MG63 (cell line): ENCODE data around the gene SRSF7. TPM values are rescaled to one million over a fixed set of nuclear protein-coding genes. Genes with fewer than 3 reads are reported as not detected.
"Not testable (repeated sequence)": the region's sequence is repeated elsewhere in the genome, so short reads cannot be mapped to it uniquely, and the experiment has no call there.

Experiments
- DNase-seq: peaks from one replicate; pipeline ENCODE4 v3.0.0-alpha.2; 2020
- H3K27me3 ChIP-seq: fragments of 250-450 bp; sonication (Bioruptor Pico); 2 replicates; pipeline ENCODE4 v1.5.1; 2020; ENCODE audit warnings: mild to moderate bottlenecking, moderate library complexity
- H3K36me3 ChIP-seq: fragments of 250-450 bp; sonication (Bioruptor Pico); 2 replicates; pipeline ENCODE4 v1.5.1; 2020; ENCODE audit warnings: mild to moderate bottlenecking, moderate library complexity
- H3K4me3 ChIP-seq: fragments of 250-450 bp; sonication (Bioruptor Pico); 2 replicates; pipeline ENCODE4 v1.5.1; 2020; ENCODE audit warnings: mild to moderate bottlenecking, moderate library complexity
- H3K9me3 ChIP-seq: fragments of 250-450 bp; sonication (Bioruptor Pico); 2 replicates; pipeline ENCODE4 v1.5.1; 2020; ENCODE audit warnings: mild to moderate bottlenecking, moderate library complexity
- total RNA-seq: library from RNA; depleted of rRNA; stranded (reverse); fragments of >200 nt; shearing (Covaris generic); gene quantifications from 2 replicates; pipeline ENCODE4 v1.2.3, GENCODE V29; 2014; ENCODE audit warnings: low replicate concordance; rRNA removed

Gene SRSF7
- 178 and 201 TPM in 2 replicates for total RNA-seq

DNA sequence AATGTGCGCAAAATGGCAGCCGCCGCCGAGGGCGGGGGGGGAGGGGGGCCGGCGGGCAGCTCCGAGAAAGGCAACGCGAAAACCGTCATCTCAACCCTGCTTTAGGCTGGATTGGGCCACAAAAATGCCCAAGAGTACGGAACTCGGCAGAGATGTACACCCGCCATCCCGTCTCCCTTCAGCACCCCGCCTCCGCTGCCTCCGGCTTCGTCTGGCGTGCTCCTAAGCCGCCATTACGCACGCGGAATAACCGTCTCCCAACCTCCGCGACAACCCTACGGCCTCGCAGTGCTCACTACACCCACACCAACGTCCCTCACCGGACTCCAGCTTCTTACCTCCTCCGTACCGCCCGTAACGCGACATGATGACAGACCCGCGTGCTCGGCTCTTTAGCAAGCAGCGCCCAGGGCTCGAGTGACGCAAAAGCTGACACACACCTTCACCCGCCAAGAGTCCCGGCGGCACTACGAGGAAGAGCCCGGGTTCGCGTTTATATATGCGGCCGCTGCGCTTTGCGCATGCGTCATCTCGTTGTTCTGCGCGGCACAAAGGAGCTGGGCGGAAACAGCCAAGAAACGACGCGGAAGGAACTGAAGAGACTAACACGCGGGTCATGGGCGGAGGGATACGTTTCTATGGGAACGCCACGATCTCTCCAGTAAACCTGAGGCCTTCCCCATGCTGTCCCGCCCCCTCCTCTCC, at the start of gene SRSF7:
TSS of gene SRSF7 (minus strand) at position 471 of the 705 bp plus-strand sequence. CDS start at position 366, 105 bp downstream.
- peak; percentile 99 for DNase-seq
- H3K27me3 ChIP-seq: no peaks in the 10 kb centered on the region
- H3K4me3 ChIP-seq: peak within 1 kb of the TSS; percentile 99
- H3K36me3 ChIP-seq: peaks cover 47% of the 10 kb centered on the region
- no peaks in the 10 kb centered on the region for H3K9me3 ChIP-seq

DNA sequence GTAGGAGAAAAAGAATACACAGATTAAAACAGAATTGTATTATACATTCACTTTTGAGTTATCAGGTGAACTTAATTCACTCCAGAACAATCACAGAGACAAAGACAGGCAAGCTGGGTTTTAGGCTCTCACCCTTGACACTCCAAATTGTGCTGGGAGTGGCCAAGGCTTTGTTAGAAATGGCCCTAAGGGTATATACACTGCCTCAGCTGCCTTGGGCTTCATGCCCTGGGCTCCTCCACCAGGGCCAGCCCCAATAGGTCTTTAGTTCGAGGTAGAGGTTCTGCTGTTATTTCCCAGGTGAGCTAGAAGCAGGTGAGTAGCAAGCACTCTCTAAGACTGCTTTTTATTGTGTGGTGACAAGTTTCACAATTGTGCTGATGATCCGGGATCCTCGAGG, 46.8 kb upstream of the SRSF7 start:
- no peak for DNase-seq
- Histone ChIP-seq H3K4me3 (no peak overlapping the region), H3K27me3 (no peaks in the 10 kb centered on the region), H3K9me3 (no peaks in the 10 kb centered on the region), H3K36me3 (no peaks in the 10 kb centered on the region; the same call in 1 of the 2 replicates)

DNA sequence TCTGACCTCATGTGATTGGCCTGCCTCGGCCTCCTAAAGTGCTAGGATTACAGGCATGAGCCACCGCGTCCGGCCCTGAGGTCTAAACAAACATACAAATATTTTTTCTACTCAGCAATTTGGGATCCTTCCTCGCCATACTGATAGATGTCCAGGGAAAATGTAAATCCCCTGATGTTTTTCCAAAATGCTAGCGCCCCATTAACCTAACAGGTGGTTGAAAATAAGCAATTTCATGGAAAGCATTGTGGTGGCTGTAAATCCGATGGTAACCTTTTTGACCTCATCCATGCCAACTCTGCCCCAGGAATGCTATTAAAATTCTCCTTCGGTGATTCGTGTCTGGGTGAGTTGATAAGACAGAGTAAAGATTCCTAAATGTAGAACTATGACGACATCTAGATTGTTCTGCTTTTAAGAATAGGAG, 46.1 kb upstream of the SRSF7 start:
- H3K9me3 ChIP-seq: no peaks in the 10 kb centered on the region
- no peaks in the 10 kb centered on the region for H3K27me3 ChIP-seq
- no peaks in the 10 kb centered on the region; the same call in 1 of the 2 replicates for H3K36me3 ChIP-seq
- H3K4me3 ChIP-seq: no peak overlapping the region
- DNase-seq: no peak

GRCh38 chr2:38795016-38795415, 43.9 kb upstream of the SRSF7 start:
- not testable (repeated sequence) for H3K27me3 ChIP-seq, H3K9me3 ChIP-seq, H3K4me3 ChIP-seq, DNase-seq, H3K36me3 ChIP-seq

DNA sequence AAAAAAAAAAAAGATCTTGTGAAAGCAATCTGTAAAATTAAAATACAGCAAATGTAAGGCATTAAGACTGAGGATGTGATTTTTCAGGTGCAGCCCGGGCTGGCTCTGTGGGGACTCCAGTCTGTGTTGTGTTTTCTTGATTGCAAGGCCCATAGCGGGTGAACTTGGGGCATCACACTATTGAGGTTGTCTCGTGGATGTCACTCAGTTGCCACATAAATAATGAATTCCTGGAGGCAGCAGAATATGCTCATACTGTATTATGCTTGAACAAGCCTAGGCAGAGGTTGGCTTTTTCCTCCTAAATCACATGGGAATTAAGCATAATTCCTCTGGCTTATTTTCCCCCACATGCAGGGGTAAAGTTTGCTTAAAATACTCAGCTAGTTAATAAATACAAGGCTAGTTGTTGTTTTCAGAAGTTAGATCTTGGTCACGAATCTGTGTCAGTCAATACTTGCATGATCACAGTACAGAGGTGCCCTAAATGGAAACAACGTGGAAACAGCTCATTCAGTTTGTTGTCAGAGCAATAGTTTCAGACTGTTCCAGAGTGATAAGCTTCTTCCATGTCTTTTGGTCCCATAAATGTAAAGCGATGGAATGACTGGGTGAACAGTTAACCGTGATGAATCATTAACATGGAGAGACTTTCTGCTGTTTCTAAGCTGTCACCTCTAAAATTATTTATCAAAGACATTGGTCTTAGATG, 43.2 kb upstream of the SRSF7 start:
- no peak for DNase-seq
- Histone ChIP-seq H3K9me3 (no peaks in the 10 kb centered on the region), H3K36me3 (no peaks in the 10 kb centered on the region; the same call in 1 of the 2 replicates), H3K27me3 (no peaks in the 10 kb centered on the region), H3K4me3 (no peak overlapping the region)

- Histone ChIP-seq H3K4me3 (no peak overlapping the region), H3K36me3 (no peaks in the 10 kb centered on the region; the same call in 1 of the 2 replicates), H3K27me3 (no peaks in the 10 kb centered on the region), H3K9me3 (no peaks in the 10 kb centered on the region)
- DNase-seq: no peak
Observed at GRCh38 chr2:38793511-38793910, 42.4 kb upstream of the SRSF7 start.

DNA sequence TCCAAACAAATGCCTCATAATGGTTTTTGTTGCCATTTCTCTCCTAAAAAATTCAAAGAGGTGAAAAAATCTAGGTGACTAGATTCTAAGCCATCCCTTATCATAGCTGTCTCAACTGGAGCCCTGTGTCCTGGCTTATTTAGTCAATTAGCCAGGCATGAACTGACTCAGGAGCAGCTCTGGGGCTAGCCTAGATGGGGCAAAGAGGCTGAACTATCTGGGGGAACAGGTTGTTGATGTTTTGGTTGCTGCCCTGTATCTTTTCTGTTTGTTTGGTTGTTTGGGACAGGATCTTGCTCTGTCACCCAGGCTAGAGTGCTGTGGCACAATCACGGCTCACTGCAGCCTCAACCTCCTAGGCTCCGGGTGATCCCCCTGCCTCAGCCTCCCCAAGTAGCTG, 41.6 kb upstream of the SRSF7 start:
- Histone ChIP-seq H3K4me3 (no peak overlapping the region), H3K36me3 (no peaks in the 10 kb centered on the region), H3K27me3 (no peaks in the 10 kb centered on the region), H3K9me3 (no peaks in the 10 kb centered on the region)
- DNase-seq: no peak

DNA sequence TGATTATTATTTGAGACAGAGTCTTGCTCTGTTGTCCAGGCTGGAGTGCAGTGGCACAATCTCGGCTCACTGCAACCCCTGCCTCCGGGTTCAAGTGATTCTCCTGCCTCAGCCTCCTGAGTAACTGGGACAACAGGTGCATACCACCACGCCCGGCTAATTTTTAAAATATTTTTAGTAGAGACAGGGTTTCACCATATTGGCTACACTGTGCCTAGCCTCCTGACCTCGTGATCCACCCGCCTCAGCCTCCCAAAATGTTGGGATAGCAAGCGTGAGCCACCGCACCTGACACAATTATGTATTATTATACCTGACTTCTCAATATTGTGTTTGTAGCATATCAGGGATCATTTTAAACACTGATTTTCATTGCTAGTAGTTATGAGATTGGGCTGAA, 41.2 kb upstream of the SRSF7 start:
- not testable (repeated sequence) for H3K4me3 ChIP-seq, H3K36me3 ChIP-seq, DNase-seq, H3K27me3 ChIP-seq, H3K9me3 ChIP-seq

GRCh38 chr2:38791744-38792143, 40.6 kb upstream of the SRSF7 start:
- Histone ChIP-seq H3K36me3 (no peaks in the 10 kb centered on the region), H3K27me3 (no peaks in the 10 kb centered on the region), H3K4me3 (no peak overlapping the region), H3K9me3 (no peaks in the 10 kb centered on the region)
- no peak for DNase-seq

- H3K36me3 ChIP-seq: no peaks in the 10 kb centered on the region
- no peaks in the 10 kb centered on the region for H3K9me3 ChIP-seq
Observed at GRCh38 chr2:38789691-38790090, 38.5 kb upstream of the SRSF7 start.

GRCh38 chr2:38788306-38788705, 37.1 kb upstream of the SRSF7 start:
- Histone ChIP-seq H3K4me3 (no peak overlapping the region), H3K9me3 (no peaks in the 10 kb centered on the region), H3K36me3 (no peaks in the 10 kb centered on the region), H3K27me3 (no peaks in the 10 kb centered on the region)
- no peak for DNase-seq

More at GRCh38 chr2:38789691-38790090, 38.5 kb upstream of the SRSF7 start:
- H3K27me3 ChIP-seq: no peaks in the 10 kb centered on the region
- H3K4me3 ChIP-seq: no peak overlapping the region
- DNase-seq: no peak

GRCh38 chr2:38783586-38783985, 32.4 kb upstream of the SRSF7 start:
- Histone ChIP-seq H3K36me3 (peaks cover 13% of the 10 kb centered on the region), H3K9me3 (no peaks in the 10 kb centered on the region), H3K4me3 (no peak overlapping the region), H3K27me3 (no peaks in the 10 kb centered on the region)
- DNase-seq: no peak

DNA sequence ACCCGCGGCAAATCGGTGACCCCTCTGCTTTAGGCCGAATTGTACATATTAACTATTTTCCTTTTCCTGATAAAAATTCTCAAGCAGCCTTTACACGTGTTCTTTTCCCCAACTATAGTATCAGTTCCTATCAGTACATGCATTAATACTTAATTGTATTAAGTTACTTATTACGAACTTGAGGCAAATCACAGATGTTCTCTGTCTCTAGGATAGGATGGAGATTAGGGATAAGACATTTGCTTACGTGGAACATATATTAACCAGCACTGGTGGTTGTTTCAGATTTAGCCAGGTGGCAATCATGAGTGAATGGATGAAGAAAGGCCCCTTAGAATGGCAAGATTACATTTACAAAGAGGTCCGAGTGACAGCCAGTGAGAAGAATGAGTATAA, 27.5 kb upstream of the SRSF7 start:
- no peak for DNase-seq
- Histone ChIP-seq H3K9me3 (no peaks in the 10 kb centered on the region), H3K36me3 (peaks cover 13% of the 10 kb centered on the region), H3K4me3 (peak overlapping the region; percentile 65), H3K27me3 (no peaks in the 10 kb centered on the region)

- Histone ChIP-seq H3K27me3 (no peaks in the 10 kb centered on the region), H3K36me3 (peaks cover 7% of the 10 kb centered on the region), H3K9me3 (no peaks in the 10 kb centered on the region), H3K4me3 (no peak overlapping the region)
- no peak for DNase-seq
Observed at GRCh38 chr2:38776531-38776930, 25.4 kb upstream of the SRSF7 start.

GRCh38 chr2:38775921-38776225, 24.7 kb upstream of the SRSF7 start:
- no peak for DNase-seq
- H3K4me3 ChIP-seq: no peak overlapping the region
- no peaks in the 10 kb centered on the region for H3K9me3 ChIP-seq
- H3K27me3 ChIP-seq: no peaks in the 10 kb centered on the region
- H3K36me3 ChIP-seq: peaks cover 3% of the 10 kb centered on the region

GRCh38 chr2:38775097-38775920, 24.1 kb upstream of the SRSF7 start:
- Histone ChIP-seq H3K27me3 (no peaks in the 10 kb centered on the region), H3K36me3 (peaks cover 3% of the 10 kb centered on the region), H3K4me3 (no peak overlapping the region), H3K9me3 (no peaks in the 10 kb centered on the region)
- no peak for DNase-seq

GRCh38 chr2:38771632-38772031, 20.5 kb upstream of the SRSF7 start:
- peak; percentile 45 for DNase-seq
- Histone ChIP-seq H3K27me3 (no peaks in the 10 kb centered on the region), H3K4me3 (no peak overlapping the region), H3K36me3 (no peaks in the 10 kb centered on the region), H3K9me3 (no peaks in the 10 kb centered on the region)
